Right forelimb (tissue), 1 donor: ENCODE data around the gene OR2M7.
"Not testable (repeated sequence)": the region's sequence is repeated elsewhere in the genome, so short reads cannot be mapped to it uniquely, and the experiment has no call there.

Source experiments
- DNase-seq: peaks from one replicate; pipeline ENCODE4 v3.0.0-alpha.2; 2018

OR2M7 gene

GRCh38 chr1:248324468-248324867 is at the start of gene OR2M7:
TSS of gene OR2M7 (minus strand) at chr1:248324568. CDS start at chr1:248324568, 0 bp downstream.
- no peak for DNase-seq

GRCh38 chr1:248373761-248374160 is 49.4 kb upstream of the OR2M7 start:
- DNase-seq = no peak

- DNase-seq = no peak
Observed at GRCh38 chr1:248372394-248372793, 48.0 kb upstream of the OR2M7 start.

- DNase-seq = no peak
Observed at GRCh38 chr1:248366609-248367008, 42.2 kb upstream of the OR2M7 start.

- no peak for DNase-seq
Observed at GRCh38 chr1:248361121-248361715, 36.9 kb upstream of the OR2M7 start, which contains the start of gene OR2T4. TSS of gene OR2T4 (plus strand) at chr1:248361665. CDS start at chr1:248361665, 0 bp downstream.

- no peak for DNase-seq
Observed at GRCh38 chr1:248359415-248359814, 35.0 kb upstream of the OR2M7 start.

- no peak for DNase-seq
Observed at GRCh38 chr1:248348475-248348874, 24.1 kb upstream of the OR2M7 start, which contains the start of gene OR14C36. TSS of gene OR14C36 (plus strand) at chr1:248348775. CDS start at chr1:248348775, 0 bp downstream.

- DNase-seq = no peak
Observed at GRCh38 chr1:248343451-248343850, 19.1 kb upstream of the OR2M7 start.

GRCh38 chr1:248316796-248317195 is 7.6 kb downstream of the OR2M7 start:
- no peak for DNase-seq

- not testable (repeated sequence) for DNase-seq
Observed at GRCh38 chr1:248306740-248307139, 17.6 kb downstream of the OR2M7 start.

- no peak for DNase-seq
Observed at GRCh38 chr1:248306103-248306502, 18.3 kb downstream of the OR2M7 start.

- not testable (repeated sequence) for DNase-seq
Observed at GRCh38 chr1:248305672-248306071, 18.7 kb downstream of the OR2M7 start.

GRCh38 chr1:248303324-248303723 is 21.0 kb downstream of the OR2M7 start, which contains the start of gene OR2T12:
TSS of gene OR2T12 (minus strand) at chr1:248303424. CDS start at chr1:248295578, 7,846 bp downstream.
- no peak for DNase-seq

GRCh38 chr1:248288391-248288790 is 36.0 kb downstream of the OR2M7 start:
- DNase-seq = no peak

GRCh38 chr1:248277876-248278275 is 46.5 kb downstream of the OR2M7 start, which contains the start of gene OR2T33:
TSS of gene OR2T33 (minus strand) at chr1:248277976. CDS start at chr1:248273814, 4,162 bp downstream.
- no peak for DNase-seq
